Liver (tissue), 9 donors: ENCODE data around the gene GRID1. TPM values are rescaled to one million over a fixed set of nuclear protein-coding genes. Genes with fewer than 3 reads are reported as not detected.

Experiments used
- DNase-seq: peaks from one replicate; pipeline ENCODE4 v3.0.0-alpha.2; 2017; ENCODE audit warnings: low spot score
- H3K27ac ChIP-seq, 2 donors: one replicate each; pipeline ENCODE4 v1.7.0; 2013; ENCODE audit warnings: inconsistent platforms in 2 of 2, low read length in 2 of 2, control low read depth in 1 of 2, low read depth in 1 of 2, mild to moderate bottlenecking in 1 of 2
- H3K27me3 ChIP-seq, 4 donors: one replicate each; pipeline versions ENCODE4 v1.6.1 to v1.7.0; 2013; ENCODE audit warnings: low read length in 3 of 4, inconsistent platforms in 1 of 4, mild to moderate bottlenecking in 1 of 4, moderate library complexity in 1 of 4; ENCODE audit not compliant: control insufficient read depth in 4 of 4, insufficient read depth in 4 of 4
- H3K36me3 ChIP-seq, 4 donors: one replicate each; pipeline versions ENCODE4 v1.6.1 to v1.7.0; 2013; ENCODE audit warnings: low read length in 3 of 4, mild to moderate bottlenecking in 3 of 4, low read depth in 1 of 4, moderate library complexity in 1 of 4; ENCODE audit not compliant: control insufficient read depth in 4 of 4, insufficient read depth in 3 of 4
- H3K4me1 ChIP-seq, 4 donors: one replicate each; pipeline versions ENCODE4 v1.6.1 to v1.7.0; 2013; ENCODE audit warnings: low read length in 3 of 4, mild to moderate bottlenecking in 3 of 4, moderate library complexity in 1 of 4; ENCODE audit not compliant: control insufficient read depth in 4 of 4, insufficient read depth in 4 of 4
- H3K4me3 ChIP-seq, 3 donors: one replicate each; pipeline versions ENCODE4 v1.6.1 to v1.7.0; 2013; ENCODE audit warnings: low read length in 3 of 3, control low read depth in 1 of 3, low read depth in 1 of 3, mild to moderate bottlenecking in 1 of 3
- H3K9ac ChIP-seq, 2 donors: one replicate each; pipeline ENCODE4 v1.7.0; 2013; ENCODE audit warnings: low read length in 2 of 2, mild to moderate bottlenecking in 2 of 2, moderate library complexity in 2 of 2, control low read depth in 1 of 2, low read depth in 1 of 2
- H3K9me3 ChIP-seq, 4 donors: one replicate each; pipeline versions ENCODE4 v1.6.1 to v1.7.0; 2013; ENCODE audit warnings: low read length in 3 of 4; ENCODE audit not compliant: control insufficient read depth in 4 of 4
- ATF3 ChIP-seq: IDR thresholded peaks from 2 replicates; pipeline ENCODE4 v1.6.1; 2016; ENCODE audit warnings: antibody characterized with exemption
- CTCF ChIP-seq: fragments of 150-350 bp; IDR thresholded peaks from 2 replicates; pipeline ENCODE4 v1.5.1; 2017; ENCODE audit warnings: improper control_type of control experiment, low read depth, low read length; ENCODE audit not compliant: missing input control
- EGR1 ChIP-seq, 2 donors: IDR thresholded peaks; 2 replicates each; pipeline ENCODE4 v1.6.1; 2016 to 2018; ENCODE audit warnings: antibody characterized with exemption in 2 of 2, low read depth in 2 of 2
- FOXA1 ChIP-seq: IDR thresholded peaks from 2 replicates; pipeline ENCODE4 v1.6.1; 2016; ENCODE audit warnings: antibody characterized with exemption
- FOXA2 ChIP-seq: IDR thresholded peaks from 2 replicates; pipeline ENCODE4 v1.6.1; 2016; ENCODE audit warnings: antibody characterized with exemption
- GABPA ChIP-seq, 2 donors: IDR thresholded peaks in 1 of 2; conservative IDR thresholded peaks in 1 of 2; 2 replicates each; pipeline ENCODE4 v1.6.1; 2016; ENCODE audit warnings: antibody characterized with exemption in 2 of 2, mild to moderate bottlenecking in 1 of 2, moderate library complexity in 1 of 2
- HNF4A ChIP-seq, 2 donors: conservative IDR thresholded peaks; 2 replicates each; pipeline ENCODE4 v1.6.1; 2016; ENCODE audit warnings: antibody characterized with exemption in 2 of 2, mild to moderate bottlenecking in 2 of 2
- HNF4G ChIP-seq: IDR thresholded peaks from 2 replicates; pipeline ENCODE4 v1.6.1; 2016; ENCODE audit warnings: antibody characterized with exemption
- JUND ChIP-seq, 2 donors: IDR thresholded peaks; 2 replicates each; pipeline ENCODE4 v1.6.1; 2016; ENCODE audit warnings: antibody characterized with exemption in 2 of 2
- MAX ChIP-seq: IDR thresholded peaks from 2 replicates; pipeline ENCODE4 v1.6.1; 2016; ENCODE audit warnings: antibody characterized with exemption
- NR2F2 ChIP-seq: IDR thresholded peaks from 2 replicates; pipeline ENCODE4 v1.6.1; 2016; ENCODE audit warnings: antibody characterized with exemption
- RAD21 ChIP-seq, 2 donors: IDR thresholded peaks; 2 replicates each; pipeline ENCODE4 v1.6.1; 2016; ENCODE audit warnings: antibody characterized with exemption in 2 of 2, mild to moderate bottlenecking in 2 of 2
- RXRA ChIP-seq, 2 donors: IDR thresholded peaks; 2 replicates each; pipeline ENCODE4 v1.6.1; 2017 to 2018; ENCODE audit warnings: antibody characterized with exemption in 2 of 2, mild to moderate bottlenecking in 1 of 2
- SP1 ChIP-seq: IDR thresholded peaks from 2 replicates; pipeline ENCODE4 v1.6.1; 2018; ENCODE audit warnings: antibody characterized with exemption, mild to moderate bottlenecking
- TAF1 ChIP-seq: conservative IDR thresholded peaks from 2 replicates; pipeline ENCODE4 v1.6.1; 2016; ENCODE audit warnings: antibody characterized with exemption, mild to moderate bottlenecking
- YY1 ChIP-seq: IDR thresholded peaks from 2 replicates; pipeline ENCODE4 v1.6.1; 2016; ENCODE audit warnings: antibody characterized with exemption, mild to moderate bottlenecking
- WGBS: extraction: QIAGEN DNeasy Blood & Tissue Kit; methylation state at CpG from one replicate; pipeline ENCODE4 v1.1.7; 2013; 5-methylcytosine and 5-hydroxymethylcytosine counted together
- polyA plus RNA-seq, 2 donors: library from polyadenylated mRNA; stranded (reverse) in 1 of 2; unstranded in 1 of 2; fragments of 200-250 nt in 1 of 2; fragments of >200 nt in 1 of 2; fragmentation: Nextera tagmentation in 1 of 2; extraction: Ambion mirVana in 1 of 2; gene quantifications; one replicate each; pipeline versions ENCODE4 v1.2.1 to v1.2.3, GENCODE V29; 2013 to 2015
- total RNA-seq, 2 donors: library from RNA; depleted of rRNA; stranded (reverse); fragments of >200 nt; gene quantifications; one replicate each; pipeline ENCODE4 v1.2.3, GENCODE V29; 2014
- TF ChIP-seq, protein P1 (sequence below): IDR thresholded peaks from 2 replicates; pipeline ENCODE4 v1.6.1; 2016; ENCODE audit warnings: antibody characterized with exemption
- donor health status: healthy.
- donor health status: healthy.
- donor health status: healthy.
- donor health status: healthy.
- donor health status: healthy.

GRID1 gene
- total and polyA plus RNA-seq, 4 donors = 0.09 to 0.17 (median 0.14) TPM; not detected in 1

DNA sequence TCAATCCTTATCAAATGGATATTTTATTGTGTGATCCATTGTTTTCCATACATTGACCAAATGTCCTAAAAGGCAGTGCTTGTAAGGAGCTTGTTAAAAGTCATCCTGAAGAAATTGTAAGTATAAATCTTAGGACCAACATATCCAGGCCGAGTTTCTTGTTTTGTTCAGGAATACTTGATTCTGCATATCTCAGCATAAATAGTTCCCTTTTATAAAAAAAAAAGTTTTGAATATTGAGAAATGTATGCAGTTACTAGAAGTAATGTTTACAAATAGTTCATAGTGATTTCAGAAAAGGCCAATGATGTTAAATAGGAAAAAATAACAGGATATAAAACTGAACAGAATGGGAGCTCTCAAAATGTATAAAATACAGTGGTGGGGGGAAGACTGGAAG lies 6.6 kb downstream of the GRID1 start:
- 64% methylated on average over 1 of the region's 1 CpG for WGBS

GRCh38 chr10:86359111-86359510 lies 7.5 kb downstream of the GRID1 start:
- DNase-seq = no peak
- Histone ChIP-seq H3K36me3 (no peaks in the 10 kb centered on the region), H3K4me3 (no peak overlapping the region), H3K4me1 (peaks cover 3 to 35% (median 19%) of the 10 kb centered on the region in 4 donors), H3K27me3 (no peaks in the 10 kb centered on the region), H3K9ac (no peak overlapping the region), H3K27ac (no peak overlapping the region), H3K9me3 (no peaks in the 10 kb centered on the region)
- WGBS = 93% methylated on average over 7 of the region's 7 CpGs
- TF ChIP-seq FOXA2 (no peak), RAD21 (IDR thresholded peaks at IDR 0.05) (no peak), TAF1 (no peak), SP1 (no peak), RXRA (IDR thresholded peaks at IDR 0.05) (no peak), JUND (IDR thresholded peaks at IDR 0.05) (no peak), ATF3 (no peak), MAX (no peak)
- TF ChIP-seq, protein P1, sequence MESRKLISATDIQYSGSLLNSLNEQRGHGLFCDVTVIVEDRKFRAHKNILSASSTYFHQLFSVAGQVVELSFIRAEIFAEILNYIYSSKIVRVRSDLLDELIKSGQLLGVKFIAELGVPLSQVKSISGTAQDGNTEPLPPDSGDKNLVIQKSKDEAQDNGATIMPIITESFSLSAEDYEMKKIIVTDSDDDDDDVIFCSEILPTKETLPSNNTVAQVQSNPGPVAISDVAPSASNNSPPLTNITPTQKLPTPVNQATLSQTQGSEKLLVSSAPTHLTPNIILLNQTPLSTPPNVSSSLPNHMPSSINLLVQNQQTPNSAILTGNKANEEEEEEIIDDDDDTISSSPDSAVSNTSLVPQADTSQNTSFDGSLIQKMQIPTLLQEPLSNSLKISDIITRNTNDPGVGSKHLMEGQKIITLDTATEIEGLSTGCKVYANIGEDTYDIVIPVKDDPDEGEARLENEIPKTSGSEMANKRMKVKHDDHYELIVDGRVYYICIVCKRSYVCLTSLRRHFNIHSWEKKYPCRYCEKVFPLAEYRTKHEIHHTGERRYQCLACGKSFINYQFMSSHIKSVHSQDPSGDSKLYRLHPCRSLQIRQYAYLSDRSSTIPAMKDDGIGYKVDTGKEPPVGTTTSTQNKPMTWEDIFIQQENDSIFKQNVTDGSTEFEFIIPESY = no peak

More for the DNA sequence above, 6.6 kb downstream of the GRID1 start:
- TF ChIP-seq GABPA (IDR thresholded peaks at IDR 0.05 in 1 of 2, conservative IDR thresholded peaks at IDR 0.05 in 1 of 2) (no peak), HNF4G (no peak), YY1 (no peak), EGR1 (IDR thresholded peaks at IDR 0.05; ENCODE audit: low read depth in 2 of 2) (no peak), FOXA2 (no peak), MAX (no peak), RXRA (IDR thresholded peaks at IDR 0.05) (no peak), RAD21 (IDR thresholded peaks at IDR 0.05) (no peak), HNF4A (conservative IDR thresholded peaks at IDR 0.05) (no peak), CTCF (no peak), NR2F2 (no peak), FOXA1 (no peak), TAF1 (no peak), JUND (IDR thresholded peaks at IDR 0.05) (no peak)
- TF ChIP-seq, protein P1 = no peak
- Histone ChIP-seq H3K27me3 (peaks cover 0 to 2% (median 0%) of the 10 kb centered on the region in 4 donors), H3K9ac (no peak overlapping the region), H3K9me3 (no peaks in the 10 kb centered on the region), H3K27ac (no peak overlapping the region), H3K36me3 (no peaks in the 10 kb centered on the region), H3K4me1 (peaks cover 3 to 41% (median 22%) of the 10 kb centered on the region in 4 donors), H3K4me3 (no peak overlapping the region)
- no peak for DNase-seq
